ENCODE measurements around the gene ARID3C.

DNA sequence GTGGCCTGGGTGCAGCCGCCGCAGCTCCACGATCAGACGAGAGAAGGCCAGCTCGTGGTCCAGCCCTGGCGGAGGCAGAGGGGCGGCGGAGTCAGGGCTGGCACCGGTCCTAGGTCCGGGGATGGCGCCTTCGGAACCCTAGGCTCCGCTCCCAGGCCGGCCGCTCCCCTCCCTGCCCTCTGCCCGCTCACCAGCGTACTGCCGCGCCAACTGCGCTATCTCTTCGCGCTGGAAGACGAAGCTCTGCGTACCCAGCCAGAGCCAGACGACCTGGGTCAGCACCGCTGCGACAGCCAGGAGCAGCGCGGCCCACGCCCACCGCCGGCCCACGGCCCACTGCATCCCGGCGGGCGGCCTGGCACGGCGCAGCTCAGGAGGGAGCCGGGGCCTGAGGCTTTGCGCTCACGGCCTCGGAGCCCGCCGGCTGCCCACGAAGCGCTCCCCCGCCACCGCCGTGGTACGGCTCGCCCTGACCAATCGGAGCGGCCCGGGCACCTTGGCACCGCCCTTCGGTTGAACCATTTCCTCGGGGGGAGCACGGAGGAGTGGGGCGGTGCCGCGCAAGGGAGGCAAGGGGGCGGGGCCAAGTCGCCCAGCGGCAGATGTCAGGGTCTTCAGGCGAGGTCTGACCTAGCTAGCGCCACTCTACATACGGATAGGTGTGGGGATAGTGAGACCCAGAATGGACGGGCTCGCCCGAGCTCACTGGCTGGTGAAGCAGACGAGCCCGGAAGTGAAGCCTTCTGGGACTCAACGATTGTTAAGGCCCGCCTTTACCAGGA is 8.7 kb upstream of the ARID3C start, which contains the start of gene SIGMAR1:
- TF ChIP-seq CTCF (conservative IDR thresholded peaks at IDR 0.05; ENCODE audit: low read length) = no peak
- TF ChIP-seq EZH2phosphoT487 (IDR thresholded peaks at IDR 0.05; ENCODE audit: borderline replicate concordance) = no peak

All from Loucy (cell line).